Stimulated activated CD4-positive, alpha-beta T cell treated with anti-CD3 and anti-CD28 coated beads, Interleukin-15, amount 100 ng/mL, for 48 hours (primary cell): Measurements from ENCODE around the gene ALDH3A1.
A peak's percentile ranks its signal among the peaks of the same experiment; 100 is the strongest.
"Not testable (repeated sequence)": the region's sequence is repeated elsewhere in the genome, so short reads cannot be mapped to it uniquely, and the experiment has no call there.

ENCODE experiments used
- DNase-seq, 2 donors: peaks; one replicate each; pipeline ENCODE4 v3.0.0-alpha.2; 2020; ENCODE audit warnings: low read depth in 2 of 2

ALDH3A1 gene

GRCh38 chr17:19747829-19748806 lies at the start of gene ALDH3A1:
TSS of gene ALDH3A1 (minus strand) at chr17:19748298. CDS start at chr17:19745129, 3,169 bp downstream.
- no peak for DNase-seq

GRCh38 chr17:19796457-19796856 lies 48.4 kb upstream of the ALDH3A1 start:
- no peak for DNase-seq

DNA sequence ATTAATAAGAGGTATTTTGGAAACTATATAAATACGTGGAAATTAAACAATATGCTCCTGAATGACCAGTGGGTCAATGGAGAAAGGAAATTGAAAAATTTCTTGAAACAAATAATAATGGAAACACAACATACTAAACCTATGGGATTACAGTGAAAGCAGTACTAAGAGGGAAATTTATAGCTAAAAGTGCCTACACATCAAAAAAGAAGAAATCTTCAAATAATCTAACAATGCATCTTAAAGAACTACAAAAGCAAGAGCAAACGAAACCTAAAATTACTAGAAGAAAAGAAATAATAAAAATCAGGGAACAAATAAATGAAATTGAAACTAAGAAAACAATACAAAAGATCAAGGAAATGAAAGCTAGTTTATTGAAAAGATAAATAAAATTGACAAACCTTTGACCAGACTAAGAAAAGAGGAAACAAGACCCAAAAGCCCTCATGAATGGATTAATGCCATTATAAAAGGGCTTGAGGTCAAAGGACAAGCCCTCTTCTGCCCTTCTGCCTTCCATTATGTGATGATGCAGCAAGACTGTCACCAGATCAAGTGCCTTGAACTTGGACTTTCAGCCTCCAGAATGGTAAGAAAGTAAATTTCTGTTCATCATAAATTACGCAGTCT lies 43.9 kb upstream of the ALDH3A1 start:
- DNase-seq, result no peak

DNA sequence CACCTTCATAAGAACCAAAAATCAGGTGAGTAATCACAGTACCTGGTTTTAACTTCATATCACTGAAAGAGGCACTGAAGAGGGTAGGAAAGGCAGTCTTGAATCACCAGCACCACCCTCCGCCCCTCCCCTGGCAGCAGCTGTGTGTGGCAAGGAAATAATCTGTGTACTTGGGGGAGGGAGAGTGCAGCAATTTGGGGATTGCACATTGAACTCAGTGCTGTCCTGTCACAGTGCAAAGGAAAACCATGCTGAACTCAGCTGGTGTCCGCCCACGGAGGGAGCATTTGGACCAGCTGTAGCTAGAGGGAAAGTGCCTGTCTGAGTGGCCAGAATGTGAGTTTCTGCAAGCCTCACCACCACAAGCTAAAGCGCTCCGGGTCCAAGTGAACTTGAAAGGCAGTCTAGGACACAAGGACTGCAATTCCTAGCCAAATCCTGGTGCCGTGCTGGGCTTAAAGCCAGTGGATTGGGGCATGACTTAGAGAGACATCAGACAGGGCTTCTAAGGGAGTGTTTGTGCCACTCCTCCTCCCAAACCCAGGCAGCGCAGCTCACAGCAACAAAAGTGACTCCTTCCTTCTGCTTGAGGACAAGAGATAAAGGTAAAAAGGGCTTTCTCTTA lies 39.7 kb upstream of the ALDH3A1 start:
- no peak for DNase-seq

GRCh38 chr17:19785854-19786253 lies 37.8 kb upstream of the ALDH3A1 start:
- DNase-seq, result no peak

DNA sequence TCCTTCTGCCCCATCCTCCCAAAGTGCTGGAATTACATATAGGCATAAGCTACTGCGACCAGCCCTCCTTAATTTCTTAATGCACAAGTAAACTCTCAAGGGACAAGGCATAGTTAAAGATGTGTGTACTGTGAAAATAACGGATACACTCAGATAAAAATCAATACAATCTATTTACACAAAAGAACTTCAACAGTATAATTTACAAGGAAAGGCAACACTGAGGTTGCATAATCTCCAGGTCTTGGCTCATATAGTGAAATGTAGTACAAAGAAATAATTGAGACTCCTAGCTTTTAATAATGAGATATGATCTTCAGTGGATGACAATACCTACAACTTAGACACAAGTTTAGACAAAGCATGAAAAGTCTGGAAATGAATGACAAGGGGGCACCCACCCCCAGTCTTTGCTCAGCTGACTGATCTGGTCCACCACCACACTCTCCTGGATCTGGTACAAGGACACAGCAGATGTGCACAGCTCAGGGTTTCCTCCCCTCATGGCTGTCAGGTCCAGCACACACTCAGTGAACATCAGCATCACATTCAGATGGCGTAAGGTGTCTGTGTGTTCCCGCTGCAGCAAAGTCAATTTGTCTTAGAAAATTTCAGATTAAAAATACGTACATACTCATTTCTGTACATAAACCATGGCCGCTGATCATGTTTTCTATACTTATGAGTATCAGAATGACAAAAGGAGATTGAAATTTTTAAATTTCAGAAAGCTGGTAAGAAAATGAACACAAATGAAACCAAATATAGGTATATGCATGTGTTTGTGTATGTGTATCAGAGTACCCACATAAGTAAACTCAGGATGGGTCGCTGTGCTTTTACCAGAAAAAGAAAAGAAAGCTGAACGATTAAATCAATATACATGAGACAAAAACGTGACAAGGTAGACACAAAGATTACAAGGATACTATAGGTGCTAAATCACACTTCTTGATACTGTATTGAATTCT lies 33.7 kb upstream of the ALDH3A1 start:
- no peak for DNase-seq

DNA sequence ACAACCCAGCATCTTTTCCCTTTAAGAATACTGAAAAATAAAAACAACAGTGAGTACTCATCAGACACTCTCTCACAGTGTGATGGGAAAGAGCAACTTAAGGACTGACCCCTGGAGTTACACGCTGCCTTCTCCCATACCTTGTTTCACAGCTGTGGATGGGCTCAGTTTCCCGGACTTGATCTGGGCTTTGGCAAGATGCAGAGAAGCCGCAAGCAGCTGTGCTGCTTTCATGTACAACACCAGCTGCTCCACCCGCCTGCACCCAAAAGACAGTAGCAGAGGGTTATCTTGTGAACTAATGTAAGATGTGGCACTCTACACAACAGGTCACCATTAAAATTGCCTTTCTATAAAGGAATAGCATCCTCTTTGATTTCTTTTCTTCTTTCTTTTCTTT lies 32.7 kb upstream of the ALDH3A1 start:
- DNase-seq, result no peak

- no peak for DNase-seq
These were observed 25.4 kb upstream of the ALDH3A1 start for GRCh38 chr17:19773534-19773933.

DNA sequence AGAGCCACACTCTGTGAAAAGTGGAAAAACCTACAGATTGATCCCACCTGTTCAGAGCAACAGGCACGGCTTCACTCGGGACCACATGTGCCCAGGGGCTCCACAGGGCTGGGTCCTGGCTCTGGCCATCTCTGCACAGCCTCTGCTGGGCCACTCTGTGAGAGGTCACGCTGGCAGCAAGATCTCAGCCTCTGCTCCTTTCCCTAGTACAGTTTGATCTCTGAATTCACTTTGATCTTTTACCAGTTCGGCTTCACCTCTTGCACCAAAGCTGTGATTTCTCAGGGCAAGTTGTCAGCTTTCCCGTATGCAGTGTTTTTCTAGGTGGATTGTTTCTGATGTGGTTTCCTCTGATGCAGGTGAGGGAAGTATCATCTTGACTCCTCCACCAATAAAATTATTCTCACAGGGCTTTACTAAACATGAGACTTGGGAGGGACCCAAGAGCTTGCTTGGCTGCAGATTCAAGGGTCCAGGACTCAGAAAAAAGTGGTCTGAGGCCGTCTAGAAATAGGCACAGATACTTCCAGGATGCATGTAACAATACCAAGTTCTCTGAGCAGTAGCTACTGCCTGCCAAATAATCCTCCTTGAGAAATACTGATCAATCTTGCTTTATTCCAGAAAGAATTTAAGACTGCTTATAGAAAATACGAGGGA lies 24.0 kb upstream of the ALDH3A1 start:
- DNase-seq, result no peak

DNA sequence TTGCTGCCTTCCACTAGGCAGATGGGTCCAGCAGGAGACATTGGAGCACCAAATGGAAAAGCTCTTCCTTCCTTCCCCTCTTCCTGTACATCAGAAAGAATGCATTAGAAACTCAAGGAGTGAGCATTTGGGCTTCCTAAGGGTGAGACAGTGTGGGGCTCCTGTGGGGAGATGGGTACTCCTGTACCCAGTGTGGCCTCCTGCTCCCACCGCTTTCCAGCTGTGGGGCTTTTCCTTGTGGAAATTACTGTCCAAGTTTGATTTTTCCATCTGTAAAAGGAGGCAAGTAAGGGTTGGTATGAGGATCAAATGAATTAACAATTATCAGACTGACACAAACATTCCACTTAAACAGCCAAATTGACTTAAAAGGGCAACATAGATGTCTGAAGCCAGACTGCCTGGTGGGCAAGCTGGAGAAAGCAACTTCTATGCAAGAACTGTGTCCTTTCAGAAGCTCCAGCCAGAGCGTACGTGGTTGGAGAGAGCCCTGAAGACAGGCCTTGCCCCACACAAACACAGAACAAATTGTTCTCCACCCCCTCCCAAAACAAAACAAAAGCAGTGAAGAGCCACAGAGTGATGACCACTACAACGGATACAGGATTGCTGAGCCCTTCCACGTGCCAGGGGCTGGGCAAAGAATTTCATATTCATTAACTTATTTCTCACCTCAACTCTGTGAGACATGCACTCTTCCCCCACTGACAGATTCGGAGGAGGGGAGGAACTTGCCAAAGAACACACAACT lies 23.1 kb upstream of the ALDH3A1 start:
- DNase-seq, result no peak

DNA sequence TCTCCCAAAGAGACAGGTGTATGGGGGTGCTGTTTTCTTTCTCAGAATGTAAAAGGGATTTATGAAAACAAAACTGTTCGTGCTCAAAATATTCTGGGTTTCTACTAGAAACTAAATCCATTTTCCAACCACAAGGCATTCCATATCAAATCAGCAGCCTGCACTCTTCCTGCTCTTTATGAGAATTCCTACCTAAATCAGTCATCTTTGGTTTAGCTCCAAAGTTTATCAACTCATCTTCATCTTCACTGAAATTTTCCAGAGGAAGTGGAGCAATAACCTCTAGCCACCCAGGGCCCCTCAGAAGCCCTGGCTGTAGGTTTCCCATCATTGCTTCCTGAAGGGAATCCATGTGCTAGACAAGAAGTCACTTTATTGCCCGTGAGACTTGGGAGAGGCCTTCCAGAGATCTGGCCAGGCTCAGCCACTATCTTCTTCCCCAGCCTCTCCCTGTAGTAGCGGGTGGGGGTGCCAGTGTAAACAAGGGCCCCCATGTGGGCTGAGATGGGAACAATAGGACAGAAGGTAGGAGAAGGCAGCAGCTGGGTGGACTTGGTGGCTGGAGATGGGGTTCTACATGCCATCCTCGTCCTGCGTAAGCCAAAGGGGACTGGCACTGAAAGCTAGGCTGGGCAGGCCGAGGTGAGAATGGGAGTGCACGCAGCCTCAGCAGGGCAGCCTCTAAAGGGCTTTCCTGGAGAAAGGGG lies 22.0 kb upstream of the ALDH3A1 start:
- no peak for DNase-seq

DNA sequence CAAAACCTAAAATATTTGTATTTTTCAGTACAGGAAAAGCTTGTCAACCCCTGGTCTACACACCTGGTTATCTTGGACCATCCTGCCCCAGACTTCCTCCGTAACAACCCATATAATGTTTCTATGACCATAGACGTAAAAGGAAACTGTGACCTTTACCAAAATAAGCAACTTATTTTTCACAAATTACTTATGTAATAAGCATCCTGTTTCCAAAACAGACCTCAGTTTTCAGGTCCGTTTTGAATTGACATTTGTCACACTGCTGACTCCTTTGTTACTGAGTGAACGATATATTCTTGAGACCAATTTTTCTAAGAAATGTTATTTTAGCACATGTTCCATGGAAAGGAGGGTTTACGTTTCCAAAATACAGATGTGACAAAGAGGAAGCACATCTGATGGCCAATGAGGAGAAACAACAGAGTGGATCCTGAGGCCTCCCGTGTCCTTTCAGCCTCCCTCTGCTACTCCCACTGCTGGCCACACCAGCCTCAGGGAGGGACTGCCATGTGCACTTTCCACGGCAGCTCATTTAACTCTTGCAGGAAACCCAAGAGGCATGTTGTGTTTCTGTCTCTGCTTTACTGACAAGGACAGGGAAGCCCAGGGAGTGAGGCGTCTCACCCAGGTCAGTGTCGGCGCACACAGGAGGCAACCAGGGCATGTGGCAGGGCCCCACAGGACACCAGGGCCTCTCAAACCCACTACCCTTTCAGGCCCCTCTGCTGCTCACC lies 20.1 kb upstream of the ALDH3A1 start:
- no peak for DNase-seq

- peak; percentile 48 to 74 for DNase-seq
These were observed 18.5 kb upstream of the ALDH3A1 start for GRCh38 chr17:19766421-19767270.

DNA sequence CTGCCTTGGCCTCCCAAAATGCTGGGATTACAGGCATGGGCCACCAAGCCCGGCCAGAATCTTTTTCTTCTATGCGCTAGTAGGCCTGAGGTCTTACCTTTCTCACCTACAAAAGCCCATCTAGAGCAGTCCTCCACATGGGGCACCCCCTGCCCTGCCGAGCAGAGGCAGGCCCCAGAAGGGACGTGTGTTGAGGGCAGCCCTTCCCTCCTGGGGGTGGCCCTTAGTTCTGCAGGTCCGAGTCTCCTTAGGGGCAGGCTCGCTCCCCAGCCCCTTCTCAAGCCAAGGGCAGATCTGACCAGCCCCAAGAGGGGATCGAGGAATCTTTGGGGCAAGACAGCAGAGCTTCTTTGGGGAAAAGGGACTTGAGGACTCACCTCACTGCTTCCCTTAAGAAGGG lies 17.9 kb upstream of the ALDH3A1 start:
- DNase-seq, result no peak

DNA sequence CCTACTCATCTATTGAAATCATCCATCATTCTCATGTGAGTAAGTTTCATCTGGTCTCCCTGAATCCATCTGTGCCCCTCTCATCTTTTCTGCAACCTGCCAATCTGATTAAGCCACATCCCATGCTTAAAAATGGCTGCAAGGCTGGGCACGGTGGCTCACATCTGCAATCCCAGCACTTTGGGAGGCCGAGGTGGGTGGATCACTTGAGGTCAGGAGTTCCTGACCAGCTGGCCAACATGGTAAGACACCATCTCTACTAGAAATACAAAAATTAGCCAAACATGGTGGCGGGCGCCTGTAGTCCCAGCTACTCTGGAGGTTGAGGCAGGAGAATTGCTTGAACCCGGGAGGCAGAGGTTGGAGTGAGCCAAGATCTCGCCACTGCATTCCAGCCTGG lies 15.9 kb upstream of the ALDH3A1 start:
- not testable (repeated sequence) for DNase-seq

GRCh38 chr17:19763416-19763815 lies 15.3 kb upstream of the ALDH3A1 start:
- no peak for DNase-seq

- peak; percentile 29 to 69 for DNase-seq
These were observed 14.4 kb upstream of the ALDH3A1 start for GRCh38 chr17:19762515-19762961.

DNA sequence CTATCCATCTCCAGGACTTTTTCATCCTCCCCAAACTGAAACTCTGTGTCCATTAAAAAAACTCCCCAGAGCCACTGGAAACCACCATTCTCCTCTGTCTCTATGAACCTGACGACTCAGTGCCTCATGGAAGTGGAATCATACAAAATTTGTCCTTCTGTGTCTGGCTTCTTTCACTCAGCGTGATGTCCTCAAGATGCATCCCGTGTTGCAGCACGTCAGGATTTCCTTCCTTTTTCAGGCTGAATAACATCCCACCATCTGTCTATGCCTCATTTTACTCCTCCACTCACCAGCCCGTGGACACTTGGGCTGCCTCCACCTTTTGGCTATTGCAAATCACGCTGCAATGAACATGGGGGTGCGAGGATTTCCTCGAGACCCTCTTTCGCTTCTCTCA lies 12.6 kb upstream of the ALDH3A1 start:
- no peak for DNase-seq
